ENCODE results near the gene BUD23.

- TF ChIP-seq CTCF (IDR thresholded peaks at IDR 0.05) (no peak), POLR2A (IDR thresholded peaks at IDR 0.05) (no peak), POLR2AphosphoS5 (IDR thresholded peaks at IDR 0.05) (no peak), EP300 (IDR thresholded peaks at IDR 0.05) (no peak)
Measured at GRCh38 chr7:73646785-73647724, 36.3 kb upstream of the BUD23 start.
